GM19035 (cell line): ENCODE results near the gene ITPKB.
"Not testable (repeated sequence)": the region's sequence is repeated elsewhere in the genome, so short reads cannot be mapped to it uniquely, and the experiment has no call there.

Experiments
- ATAC-seq: cut with Tn5 transposase; IDR thresholded peaks from one replicate; pipeline ENCODE4 v1.9.1; 2021; ENCODE audit not compliant: unreplicated experiment

ITPKB gene

DNA sequence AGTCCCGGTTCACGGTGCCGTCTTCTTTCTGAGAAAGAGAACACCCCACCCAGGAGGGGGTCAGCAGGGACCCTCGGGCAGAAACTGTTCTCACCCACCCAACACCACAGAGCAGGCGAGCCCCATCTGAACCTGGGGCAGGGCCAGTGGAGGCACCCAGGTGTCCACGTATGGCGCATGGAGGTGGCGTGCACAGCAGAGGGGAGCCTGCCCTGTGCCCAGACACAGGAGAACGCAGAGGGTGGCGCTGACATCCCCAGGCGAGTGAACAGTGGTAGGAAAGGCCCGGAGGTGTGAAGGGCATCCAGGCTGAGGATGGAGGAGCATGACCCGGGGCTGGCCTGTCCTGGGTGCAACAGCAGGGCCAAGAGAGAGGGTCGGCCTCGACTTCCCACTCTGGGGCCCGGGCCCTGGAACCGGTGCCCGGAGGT is 99.4 kb downstream of the ITPKB start:
- no peak for ATAC-seq

DNA sequence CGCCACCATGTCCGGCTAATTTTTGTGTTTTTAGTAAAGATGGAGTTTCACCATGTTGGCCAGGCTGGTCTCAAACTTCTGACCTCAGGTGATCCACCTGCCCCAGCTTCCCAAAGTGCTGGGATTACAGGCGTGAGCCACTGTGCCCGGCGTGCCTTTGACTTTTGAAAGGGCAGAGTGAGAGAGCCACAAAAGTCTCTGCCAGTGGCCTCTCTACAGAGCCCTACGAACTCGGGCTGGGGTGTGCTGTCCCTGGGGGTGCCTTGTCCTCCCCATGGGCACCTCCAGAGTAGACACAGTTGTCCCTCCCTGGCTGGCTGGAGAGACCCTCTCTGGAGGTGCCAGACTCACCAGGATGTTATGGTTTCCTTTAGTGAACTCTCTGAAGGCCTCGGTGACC is 99.9 kb downstream of the ITPKB start:
- ATAC-seq: not testable (repeated sequence)

DNA sequence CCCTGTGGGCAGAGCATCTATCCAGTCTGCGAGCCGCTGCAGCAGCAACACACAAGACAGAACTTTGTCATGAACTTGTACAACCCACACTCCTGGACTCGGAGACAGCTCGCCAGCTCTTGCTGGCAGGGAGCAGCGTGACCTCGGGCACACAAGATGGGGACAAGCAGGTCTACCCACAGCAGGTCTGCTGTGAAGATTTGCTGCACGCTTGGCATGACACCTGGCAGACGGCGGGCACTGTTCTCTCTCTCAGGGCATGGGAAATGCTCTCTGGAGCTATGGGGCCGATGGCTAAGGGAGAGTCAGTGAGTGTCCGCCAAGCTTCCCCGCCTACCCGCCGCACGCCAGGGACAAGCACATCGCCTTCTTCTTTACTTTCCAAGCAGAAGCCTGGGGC is 100.5 kb downstream of the ITPKB start:
- no peak for ATAC-seq

DNA sequence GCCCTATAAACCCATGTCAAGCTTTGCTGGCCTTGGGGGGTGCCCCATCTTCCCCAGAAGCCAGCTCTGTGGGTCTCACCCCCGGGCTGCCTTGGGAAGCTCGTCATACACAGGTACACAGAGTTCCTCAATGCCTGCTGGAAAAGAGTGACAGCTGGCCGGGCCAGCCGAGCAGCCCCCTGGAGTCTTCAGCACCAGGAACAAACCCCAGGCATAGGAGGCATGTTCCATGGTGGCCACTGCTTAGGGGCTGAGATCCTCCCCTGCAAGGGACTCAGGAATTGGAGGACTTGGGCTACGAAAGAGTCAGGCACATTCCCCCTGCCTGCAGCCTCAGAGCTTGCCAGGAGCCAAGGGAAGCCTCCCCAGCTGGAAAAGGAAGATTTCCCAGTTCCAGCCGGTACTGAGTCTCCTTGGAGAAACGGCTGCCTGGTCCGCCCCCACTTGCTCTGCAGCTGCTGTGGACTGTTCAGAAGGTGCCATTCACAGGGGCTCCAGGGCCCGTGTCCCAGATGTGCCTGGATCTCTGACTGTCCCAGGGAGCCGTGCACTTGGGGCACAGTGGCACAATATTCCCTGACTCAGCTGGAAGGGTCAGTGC is 101.0 kb downstream of the ITPKB start:
- no peak for ATAC-seq

DNA sequence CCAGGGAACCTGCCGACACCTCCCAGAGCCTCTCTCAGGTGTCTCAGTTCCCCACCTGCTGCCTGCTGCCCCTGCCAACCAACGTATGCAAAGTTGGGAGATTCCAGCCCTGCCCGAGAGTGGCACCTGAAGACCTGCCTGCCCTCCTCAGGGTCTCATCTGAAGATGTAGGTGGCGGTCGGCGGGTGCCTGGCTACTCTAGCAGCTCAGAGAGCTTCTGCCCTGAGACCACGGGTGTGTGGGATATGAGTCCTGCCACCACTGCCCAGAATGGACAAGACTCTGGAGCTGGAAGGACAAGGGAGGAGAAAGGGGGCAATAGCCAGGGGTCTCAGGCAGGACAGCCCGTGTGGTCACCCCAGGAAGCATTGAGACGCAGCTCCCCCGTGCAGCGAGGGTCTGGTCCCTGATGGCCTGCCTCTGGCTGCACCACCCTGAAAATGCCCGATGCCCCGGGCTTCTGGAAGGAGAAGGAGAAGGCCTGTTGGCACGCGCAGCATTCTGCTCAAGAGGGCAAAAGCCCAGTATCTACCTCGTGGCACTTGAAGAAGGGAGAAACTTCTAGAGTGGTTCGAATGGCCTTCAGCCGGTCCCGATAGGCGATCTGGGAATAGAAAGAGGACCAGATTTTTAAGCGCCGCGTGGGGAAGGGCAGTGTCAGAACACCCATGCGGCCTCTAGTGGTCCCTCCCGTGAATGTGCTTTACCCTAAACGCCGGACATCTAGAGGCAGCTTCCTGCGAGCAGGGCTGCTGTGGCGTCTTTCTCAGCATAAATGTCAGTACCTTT is 101.7 kb downstream of the ITPKB start:
- no peak for ATAC-seq

DNA sequence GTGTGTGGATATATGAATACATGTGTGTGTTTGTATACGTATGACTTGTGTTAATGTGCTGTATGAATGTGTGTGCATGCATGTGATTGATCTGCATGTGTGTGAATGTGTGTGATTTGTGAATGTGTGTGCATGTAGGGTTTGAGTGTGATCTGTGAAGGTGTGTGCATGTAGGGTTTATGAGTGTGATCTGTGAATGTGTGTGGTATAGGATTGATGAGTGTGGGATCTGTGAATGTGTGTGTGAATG is 102.3 kb downstream of the ITPKB start:
- no peak for ATAC-seq

DNA sequence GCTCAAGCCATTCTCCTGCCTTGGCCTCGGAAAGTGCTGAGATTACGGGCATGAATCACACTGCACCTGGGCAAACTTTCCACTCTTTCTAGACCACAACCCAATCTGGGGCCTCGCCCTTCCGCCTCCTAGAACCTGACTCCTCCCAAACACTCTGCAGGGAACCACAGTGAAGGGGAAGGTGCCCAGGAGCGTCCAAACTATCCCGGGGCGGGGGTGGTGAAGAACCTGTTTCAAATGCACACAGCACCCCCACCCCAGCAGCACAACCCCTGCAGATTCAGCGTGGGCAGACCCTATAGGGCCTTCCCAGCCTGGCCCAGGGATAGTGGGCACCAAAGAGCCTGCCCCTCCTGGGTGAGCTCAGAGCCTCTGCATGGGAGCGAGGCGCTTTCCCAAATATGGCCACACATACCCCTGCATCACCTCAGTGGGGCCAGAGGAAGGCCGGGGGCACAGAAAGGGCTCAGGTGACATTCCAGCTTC is 103.6 kb downstream of the ITPKB start:
- no peak for ATAC-seq

DNA sequence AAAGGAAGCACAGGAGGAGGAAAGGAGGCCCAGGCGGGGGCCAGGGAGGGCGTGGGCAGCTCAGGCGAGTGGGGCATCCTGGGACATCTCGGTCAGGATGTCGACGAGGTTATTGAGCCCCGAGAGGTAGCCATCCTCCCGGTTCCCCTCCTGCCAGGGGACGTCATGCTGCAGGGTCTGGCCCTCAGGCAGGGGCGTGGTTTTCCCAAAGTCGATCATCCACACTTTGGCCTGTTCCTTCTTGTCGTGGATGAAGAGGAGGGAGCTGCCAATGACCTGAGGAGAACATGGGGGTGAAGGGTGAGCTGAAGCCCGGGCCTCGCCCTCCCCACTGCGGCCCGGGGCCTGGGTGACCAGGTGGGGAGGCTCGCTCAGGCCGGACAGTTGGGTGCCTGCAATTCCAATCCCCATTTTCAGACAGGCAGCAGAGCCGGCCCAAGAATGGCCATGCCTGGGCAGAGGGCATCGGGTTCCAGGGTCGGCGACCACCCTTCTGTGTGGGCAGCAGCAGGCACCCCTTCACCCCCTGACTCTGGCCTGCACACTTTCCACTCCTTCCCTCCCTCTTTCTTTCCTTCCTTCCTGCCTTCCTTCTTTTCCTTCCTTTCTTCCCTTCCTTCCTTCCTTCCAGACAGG is 104.4 kb downstream of the ITPKB start:
- no peak for ATAC-seq

DNA sequence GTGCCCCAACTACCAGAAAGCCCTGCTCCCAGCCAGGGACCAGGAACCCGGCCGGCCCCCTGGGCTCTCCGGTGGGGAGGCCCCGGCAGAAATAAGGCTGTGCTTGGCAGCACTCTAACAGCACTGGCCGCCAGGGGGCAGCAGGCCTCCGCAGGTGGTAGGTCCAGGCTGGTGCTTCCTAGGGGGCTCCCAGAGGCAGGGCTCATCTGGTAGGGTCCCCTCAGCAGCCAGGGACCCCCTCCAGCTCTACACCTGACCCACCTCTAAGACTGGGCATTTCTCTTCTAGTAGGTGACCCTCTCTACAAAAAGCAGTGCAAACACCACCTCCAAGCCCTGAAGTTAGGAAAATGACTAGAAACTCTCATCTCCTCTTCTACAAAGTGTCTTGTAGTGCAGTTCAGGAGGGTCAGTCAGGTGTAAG is 104.9 kb downstream of the ITPKB start:
- peak; percentile 79 for ATAC-seq

DNA sequence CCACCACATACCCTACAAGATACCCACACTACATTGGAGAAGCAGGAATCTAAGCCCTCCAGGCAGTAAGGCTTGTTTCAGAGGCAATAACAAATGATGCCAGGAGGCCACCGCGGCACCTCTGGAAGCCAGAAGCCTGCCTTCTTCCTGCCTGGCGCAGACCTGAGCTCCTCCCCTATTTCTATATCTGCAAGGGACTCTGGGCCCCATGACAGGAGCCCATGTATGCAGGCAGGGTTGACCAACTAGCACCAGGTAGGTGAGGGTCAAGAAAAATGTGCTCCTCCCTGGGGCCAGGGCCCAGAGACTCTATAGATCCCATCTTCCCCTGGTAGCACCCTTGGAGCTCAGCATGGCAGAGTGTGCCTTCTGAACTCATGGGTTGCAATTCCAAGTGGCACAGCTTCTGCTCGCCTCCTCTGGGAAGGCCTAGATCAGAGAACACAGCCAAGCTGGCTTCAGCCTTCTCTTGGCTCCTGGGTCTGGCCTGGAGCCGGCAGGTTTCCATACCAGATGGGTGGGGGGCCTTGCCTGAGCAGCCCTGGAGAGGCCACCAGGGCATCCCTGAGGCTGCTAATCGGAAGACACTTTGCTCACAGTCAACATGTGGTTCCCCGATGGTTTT is 105.4 kb downstream of the ITPKB start:
- peak; percentile 18 for ATAC-seq

DNA sequence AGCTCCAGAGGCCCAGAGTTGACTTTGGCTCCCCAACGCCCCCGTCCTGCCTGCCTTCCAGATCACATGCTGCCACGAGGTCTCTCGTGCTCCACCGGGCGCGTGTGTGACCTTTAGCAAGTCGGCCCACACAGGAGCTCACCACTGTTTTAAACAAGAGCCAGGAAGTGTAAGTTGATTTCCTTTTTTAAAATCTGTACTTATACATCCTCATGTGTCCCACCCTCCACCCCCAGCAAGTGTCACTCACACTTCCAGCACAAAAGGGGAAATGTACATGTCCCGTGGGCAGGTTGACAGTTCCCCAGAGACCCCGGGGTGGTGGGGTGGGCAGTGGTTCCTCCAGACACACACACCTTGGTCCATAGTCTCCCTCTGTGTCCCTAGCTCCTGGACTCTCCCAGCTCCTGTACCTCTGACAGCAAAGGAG is 106.1 kb downstream of the ITPKB start:
- no peak for ATAC-seq

DNA sequence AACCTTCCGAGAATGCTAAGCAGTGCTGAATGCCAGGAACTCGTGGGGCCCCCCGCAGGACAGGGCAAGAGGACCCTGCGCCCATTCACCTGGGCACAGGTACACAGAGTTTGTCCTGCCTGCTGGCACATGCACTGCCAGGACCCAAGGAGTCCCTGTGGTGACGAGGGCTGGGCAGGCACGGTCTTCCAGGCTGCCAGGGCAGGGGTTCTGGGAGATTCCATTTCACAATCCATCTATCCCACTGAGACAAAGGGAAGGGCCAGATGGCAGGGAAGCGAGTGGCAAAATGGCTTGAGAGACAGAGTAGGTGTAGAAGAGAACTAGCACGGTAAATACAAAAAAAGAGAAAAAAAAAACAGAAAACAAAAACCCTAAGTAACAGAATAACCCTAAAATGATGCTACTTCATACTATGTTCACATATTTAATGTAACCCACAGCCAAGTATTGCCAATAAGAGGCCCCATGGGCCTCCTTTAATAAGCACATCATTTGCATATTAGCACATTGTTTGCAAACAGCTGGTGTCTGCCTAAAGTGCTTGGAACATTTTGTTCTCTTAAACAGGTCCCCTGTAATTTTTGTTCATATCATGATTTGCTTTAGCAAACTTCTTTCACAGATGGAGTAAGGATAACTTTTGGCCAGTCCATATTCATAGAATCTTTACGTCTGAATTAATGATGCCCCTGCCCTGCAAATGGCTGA is 106.8 kb downstream of the ITPKB start:
- ATAC-seq: no peak

DNA sequence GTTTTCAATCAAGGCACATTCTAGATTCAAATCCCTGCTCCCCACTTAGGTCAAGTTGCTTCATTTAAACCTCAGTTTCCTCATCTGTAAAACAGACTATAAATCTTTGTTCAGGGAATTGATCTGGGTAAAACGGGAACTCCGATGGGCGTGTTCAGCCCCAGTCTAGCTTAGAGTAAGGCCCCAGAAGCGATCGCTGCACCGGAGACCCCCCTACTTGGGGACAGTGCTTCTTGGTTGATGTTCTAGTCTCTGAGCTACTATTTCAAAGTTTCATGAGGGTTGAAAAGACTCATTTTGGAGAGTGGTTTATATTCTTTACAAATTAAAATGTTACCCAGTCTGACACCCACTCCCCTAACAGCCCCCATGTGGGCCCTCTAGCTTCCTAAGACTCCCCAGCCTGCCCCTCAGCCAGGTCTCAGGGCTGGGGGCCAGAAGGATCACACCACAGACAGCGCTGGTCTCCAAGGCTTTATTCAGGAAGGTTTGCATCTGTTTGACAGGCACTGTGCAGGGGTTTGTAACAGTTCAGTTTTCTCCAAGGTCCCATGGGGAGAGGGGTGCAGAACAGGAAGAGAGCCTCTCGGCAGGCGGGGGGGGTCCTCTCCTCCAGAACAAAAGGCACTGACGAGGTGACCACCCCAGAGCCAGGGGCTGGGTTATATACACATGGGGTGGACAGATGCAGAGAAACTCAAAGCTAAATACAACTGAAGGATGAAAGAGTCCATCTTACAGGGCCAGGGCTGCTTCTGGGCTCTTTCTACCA is 107.7 kb downstream of the ITPKB start:
- ATAC-seq: no peak

DNA sequence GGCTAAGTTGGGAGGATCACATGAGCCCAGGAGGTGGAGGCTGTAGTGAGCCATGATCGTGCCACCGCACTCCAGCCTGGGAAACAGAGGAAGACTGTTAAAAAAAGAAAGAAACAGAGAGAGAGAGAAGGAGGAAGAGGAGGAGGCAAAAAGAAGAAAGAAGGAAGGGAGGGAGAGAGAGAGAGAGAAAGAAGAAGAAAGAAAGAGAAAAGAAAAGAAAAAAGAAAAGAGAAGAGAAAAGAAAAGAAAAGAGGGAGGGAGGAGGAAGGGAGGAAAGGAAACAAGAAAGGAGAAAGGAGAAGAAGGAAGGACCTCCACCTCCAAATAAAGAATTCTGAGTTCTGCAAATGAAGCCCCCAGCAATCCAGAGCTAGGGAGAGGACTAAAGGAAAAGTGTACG is 108.5 kb downstream of the ITPKB start:
- ATAC-seq: no peak

DNA sequence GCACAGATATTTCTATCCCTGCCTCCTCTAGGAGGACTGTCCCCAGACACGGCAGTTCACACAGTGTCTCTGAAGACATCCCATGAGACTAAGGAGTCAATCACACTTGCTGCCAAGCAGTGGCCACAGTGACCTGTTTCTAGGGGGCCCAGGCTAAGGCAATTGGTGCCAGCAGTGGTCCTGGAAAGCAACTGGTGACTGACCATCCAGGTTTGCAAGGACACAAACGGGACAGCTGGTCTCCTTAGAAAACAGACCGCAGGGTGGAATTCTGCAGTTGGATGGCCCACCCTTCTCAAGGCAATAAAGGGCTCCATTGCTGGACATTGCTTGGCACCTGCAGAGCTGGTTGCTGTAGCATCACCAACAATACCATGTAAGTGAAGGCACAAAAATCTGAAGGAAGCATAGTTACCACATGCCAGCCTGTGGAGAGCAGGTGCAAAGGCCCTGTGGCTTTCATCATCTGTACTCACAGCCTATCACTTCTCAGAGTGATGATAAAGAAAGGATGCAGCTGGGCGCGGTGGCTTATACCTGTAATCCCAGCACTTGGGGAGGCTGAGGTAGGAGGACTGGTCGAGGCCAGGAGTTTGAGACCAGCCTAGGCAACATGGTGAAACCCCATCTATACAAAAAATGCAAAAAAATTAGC is 109.1 kb downstream of the ITPKB start:
- ATAC-seq: no peak

DNA sequence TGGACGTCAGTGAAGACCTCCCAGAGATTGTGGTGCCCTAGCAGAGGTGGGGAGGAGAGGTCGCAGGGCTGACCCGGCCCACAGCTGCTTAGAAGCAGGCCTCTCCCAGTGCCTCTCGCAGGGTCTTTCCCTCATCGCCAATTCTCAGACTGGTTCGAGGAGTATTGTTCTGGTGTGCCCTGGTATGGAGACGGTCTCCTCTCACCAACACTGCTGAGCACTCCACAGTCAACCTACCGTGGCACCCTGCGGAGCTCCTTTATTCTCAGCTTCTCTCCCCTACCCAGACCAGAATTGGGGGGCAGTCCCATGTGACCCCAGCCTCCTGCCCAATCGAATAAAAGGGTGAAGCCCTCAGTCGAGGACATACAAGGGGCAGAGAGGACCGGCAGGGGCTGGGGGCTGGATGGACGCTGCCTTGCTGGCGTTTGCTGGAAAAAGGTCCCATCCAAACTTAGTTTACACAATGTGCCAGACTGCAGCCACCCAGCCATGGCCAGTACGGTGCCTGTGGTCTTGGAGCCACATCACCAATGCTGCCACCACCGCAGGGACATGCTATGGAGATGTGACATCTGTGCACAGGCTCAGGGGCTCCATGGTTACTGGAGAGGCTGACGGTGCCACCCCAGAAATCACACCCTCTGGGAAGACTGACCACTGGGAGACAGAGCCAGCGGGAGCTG is 109.7 kb downstream of the ITPKB start:
- no peak for ATAC-seq

DNA sequence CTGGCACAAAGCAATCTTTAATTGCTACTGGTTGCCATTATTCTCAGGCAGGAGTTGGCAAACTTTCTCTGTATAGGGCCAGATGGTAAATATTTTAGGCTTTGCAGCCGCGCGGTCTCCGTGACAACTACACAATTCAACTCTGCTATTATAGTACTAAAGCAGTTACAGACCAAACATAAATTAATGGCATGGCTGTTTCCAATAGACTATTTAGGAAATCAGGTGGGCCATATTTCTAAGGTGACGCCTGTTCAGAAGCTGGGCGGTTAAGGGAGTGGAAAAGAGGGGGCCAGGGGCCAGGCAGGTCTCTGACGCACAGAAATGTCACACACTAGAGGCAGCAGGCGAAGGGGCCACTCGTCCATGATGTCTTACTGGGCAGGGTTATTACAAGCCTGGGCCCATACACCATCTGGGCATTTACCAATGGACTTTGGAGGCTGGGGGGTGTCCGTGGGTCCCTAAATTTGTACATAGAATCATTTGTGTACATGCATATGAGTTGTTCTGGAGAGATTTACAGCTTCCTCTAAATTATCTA is 110.4 kb downstream of the ITPKB start:
- no peak for ATAC-seq

DNA sequence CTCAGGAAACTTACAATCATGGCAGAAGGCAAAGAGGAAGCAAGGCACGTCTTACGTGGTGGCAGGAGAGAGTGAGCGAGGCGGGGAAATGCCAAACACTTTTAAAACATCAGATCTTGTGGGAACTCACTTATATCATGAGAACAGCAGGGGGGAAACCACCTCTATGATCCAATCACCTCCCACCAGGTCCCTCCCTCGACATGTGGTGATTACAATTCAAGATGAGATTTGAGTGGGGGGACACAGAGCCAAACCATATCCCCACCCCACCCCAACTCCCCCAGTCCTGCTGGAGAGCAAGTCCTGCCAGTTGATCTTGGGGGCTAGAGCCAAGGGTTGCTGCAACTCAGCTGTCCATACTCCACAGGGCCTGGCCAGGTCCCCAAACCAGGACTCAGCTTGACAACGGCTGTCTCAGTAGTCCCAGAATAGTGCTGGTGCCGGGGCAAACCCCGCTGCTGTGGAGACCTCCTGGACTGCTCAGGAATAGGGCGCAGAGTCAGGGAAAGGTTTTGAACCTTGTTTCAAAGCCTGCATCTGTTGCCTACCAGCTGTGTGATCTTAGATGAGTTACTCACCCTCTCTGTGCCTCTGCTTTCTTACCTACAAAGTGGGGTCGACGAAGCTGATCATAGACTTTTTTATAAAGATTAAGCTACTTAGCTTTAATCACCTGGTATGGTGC is 111.0 kb downstream of the ITPKB start:
- no peak for ATAC-seq
